ENCODE measurements around the gene TNK2.

DNA sequence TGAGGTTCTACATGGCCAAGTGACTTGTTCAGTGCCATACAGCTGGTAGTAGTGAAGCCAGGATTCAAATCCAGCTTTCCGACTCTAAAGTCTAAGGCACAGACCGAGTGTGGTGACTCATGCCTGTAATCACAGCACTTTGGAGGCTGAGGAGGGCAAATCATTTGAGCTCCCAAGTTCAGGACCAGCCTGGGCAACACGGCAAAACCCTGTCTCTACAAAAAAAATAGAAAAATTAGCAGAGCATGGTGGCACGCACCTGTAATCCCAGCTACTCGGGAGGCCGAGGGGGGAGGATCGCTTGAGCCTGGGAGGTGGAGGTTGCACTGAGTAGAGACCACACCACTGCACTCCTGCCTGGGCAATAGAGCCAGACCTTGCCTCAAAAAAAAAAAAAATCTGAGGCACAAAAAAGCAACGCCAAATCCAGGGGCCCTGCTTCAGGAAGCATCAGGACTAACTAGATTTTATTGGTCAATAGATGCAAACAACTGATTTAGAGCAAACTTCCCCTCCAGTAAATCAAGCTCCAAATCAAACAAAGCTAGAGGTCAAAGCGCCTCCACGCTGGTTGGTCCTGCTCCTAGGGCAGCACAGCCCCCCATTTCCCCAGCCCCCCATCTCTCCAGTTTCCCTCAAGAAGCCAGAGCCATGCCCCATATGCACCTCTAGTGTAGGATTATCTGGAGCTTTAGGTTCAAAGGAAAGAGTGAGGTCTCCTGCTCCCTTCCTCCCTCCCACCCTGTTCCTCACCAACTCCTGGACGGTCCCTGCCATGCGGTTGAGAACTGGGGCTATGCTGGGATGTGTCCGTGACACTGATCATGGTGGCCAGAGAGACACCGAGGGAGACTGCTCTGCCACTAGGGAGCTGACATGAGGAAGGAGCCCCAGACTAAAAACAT, 2.9 kb upstream of the TNK2 start:
- TF ChIP-seq GATA3 (IDR thresholded peaks at IDR 0.05; ENCODE audit: low read depth, low read length) (no peak), GATA2 (IDR thresholded peaks at IDR 0.05; ENCODE audit: low read depth, low read length) (no peak)
